ENCODE results near the gene LUC7L2.
"Not testable (repeated sequence)": the region's sequence is repeated elsewhere in the genome, so short reads cannot be mapped to it uniquely, and the experiment has no call there.

Gene LUC7L2

DNA sequence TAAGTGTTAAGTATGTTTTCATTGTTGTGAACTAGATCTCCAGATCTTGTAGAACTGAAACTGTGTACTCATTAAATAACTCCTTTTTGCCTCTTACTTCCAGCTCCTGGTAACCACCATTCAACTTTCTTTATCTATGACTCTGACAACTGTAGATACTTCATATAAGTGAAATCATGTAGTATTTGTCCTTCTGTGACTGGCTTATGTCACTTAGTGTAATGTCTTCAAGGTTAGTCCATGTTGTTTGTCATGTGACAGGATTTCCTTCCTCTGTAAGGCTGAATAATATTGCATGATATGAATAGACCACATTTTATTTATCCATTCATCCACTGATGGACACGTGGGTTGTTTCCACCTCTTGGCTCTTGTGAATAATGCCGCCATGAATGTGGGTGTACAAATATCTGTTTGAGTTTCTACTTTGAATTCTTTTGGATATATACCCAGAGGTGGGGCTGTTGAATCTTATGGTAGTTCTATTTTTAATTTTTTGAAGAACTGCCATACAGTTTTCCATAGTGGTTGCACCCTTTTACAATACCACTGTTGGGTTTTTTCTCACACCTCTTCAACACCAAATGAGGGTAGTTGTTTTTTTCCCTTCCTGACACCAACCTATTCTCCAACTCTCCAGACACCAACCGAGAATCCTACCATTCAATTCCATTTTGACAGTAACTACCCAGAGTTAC is 29.2 kb upstream of the LUC7L2 start:
- no peak for DNase-seq (ENCODE audit: low read depth, low spot score)
- in situ Hi-C loops (cut with HindIII; ENCODE audit: low sequenced_read_pairs): no loop called here
- TF ChIP-seq, protein P1, sequence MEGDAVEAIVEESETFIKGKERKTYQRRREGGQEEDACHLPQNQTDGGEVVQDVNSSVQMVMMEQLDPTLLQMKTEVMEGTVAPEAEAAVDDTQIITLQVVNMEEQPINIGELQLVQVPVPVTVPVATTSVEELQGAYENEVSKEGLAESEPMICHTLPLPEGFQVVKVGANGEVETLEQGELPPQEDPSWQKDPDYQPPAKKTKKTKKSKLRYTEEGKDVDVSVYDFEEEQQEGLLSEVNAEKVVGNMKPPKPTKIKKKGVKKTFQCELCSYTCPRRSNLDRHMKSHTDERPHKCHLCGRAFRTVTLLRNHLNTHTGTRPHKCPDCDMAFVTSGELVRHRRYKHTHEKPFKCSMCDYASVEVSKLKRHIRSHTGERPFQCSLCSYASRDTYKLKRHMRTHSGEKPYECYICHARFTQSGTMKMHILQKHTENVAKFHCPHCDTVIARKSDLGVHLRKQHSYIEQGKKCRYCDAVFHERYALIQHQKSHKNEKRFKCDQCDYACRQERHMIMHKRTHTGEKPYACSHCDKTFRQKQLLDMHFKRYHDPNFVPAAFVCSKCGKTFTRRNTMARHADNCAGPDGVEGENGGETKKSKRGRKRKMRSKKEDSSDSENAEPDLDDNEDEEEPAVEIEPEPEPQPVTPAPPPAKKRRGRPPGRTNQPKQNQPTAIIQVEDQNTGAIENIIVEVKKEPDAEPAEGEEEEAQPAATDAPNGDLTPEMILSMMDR (IDR thresholded peaks at IDR 0.05; ENCODE audit: low read depth, low read length): no peak
- H3K4me3 ChIP-seq (ENCODE audit: low read depth, low read length): no peak overlapping the region

DNA sequence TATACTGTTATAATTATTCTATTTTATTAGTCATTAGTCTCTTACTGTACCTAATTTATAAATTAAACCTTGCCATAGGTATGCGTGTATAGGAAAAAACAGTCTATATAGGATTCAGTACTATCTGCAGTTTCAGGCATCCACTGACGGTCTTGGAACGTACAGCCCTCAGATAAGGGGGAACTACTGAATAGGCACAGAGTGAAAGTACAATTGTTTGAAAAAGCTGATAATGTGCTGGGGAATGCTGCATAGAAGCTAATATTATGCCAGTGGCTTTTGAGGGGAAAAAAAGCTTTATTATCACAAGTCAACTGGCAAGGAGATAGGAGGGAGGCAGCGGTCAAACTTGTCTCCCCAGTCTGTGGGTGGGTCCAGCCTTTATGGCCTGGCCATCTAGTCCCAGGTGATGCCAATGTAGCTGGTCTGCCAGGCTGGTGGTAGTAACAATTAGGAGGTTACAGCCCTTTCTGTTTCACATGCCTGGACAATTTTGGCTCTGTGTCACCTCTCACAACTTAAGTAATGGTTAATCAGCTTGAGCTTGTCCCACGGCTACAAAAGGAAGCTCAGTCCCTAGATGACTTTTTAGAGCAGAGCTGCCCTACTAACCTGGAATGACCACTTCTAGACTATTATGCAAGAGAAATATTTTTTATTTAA is 26.9 kb upstream of the LUC7L2 start:
- TF ChIP-seq, protein P1 (IDR thresholded peaks at IDR 0.05; ENCODE audit: low read depth, low read length): no peak
- no peak for DNase-seq (ENCODE audit: low read depth, low spot score)
- no peak overlapping the region for H3K4me3 ChIP-seq (ENCODE audit: low read depth, low read length)
- in situ Hi-C loops (cut with HindIII; ENCODE audit: low sequenced_read_pairs): no loop called here

- in situ Hi-C loops (cut with HindIII; ENCODE audit: low sequenced_read_pairs); H3K4me3 ChIP-seq (ENCODE audit: low read depth, low read length); DNase-seq (ENCODE audit: low read depth, low spot score): not testable (repeated sequence)
Measured at GRCh38 chr7:139333443-139333842, 26.3 kb upstream of the LUC7L2 start.

GRCh38 chr7:139334399-139335150 is 25.1 kb upstream of the LUC7L2 start:
- in situ Hi-C loops (cut with HindIII; ENCODE audit: low sequenced_read_pairs): no loop called here
- DNase-seq (ENCODE audit: low read depth, low spot score): no peak
- TF ChIP-seq, protein P1 (IDR thresholded peaks at IDR 0.05; ENCODE audit: low read depth, low read length): no peak
- H3K4me3 ChIP-seq (ENCODE audit: low read depth, low read length): no peak overlapping the region

- H3K4me3 ChIP-seq (ENCODE audit: low read depth, low read length): no peak overlapping the region
- TF ChIP-seq, protein P1 (IDR thresholded peaks at IDR 0.05; ENCODE audit: low read depth, low read length): no peak
- in situ Hi-C loops (cut with HindIII; ENCODE audit: low sequenced_read_pairs): no loop called here
- DNase-seq (ENCODE audit: low read depth, low spot score): no peak
Measured at GRCh38 chr7:139339025-139339424, 20.7 kb upstream of the LUC7L2 start.

DNA sequence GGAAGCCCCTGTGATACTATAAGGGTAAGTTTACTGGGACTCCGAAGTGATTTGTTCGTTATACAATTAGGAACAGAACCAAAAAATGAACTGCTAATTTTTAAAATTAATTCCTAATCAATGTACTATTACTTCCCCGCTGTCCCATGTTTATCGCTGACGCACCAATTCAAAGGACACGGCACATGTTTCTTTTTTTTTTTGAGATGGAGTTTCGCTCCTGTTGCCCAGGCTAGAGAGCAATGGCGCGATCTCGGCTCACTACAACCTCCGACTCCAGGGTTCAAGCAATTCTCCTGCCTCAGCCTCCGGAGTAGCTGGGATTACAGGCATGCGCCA is 20.0 kb upstream of the LUC7L2 start:
- peak overlapping the region; percentile 89 for H3K4me3 ChIP-seq (ENCODE audit: low read depth, low read length)
- TF ChIP-seq, protein P1 (IDR thresholded peaks at IDR 0.05; ENCODE audit: low read depth, low read length): no peak
- no peak for DNase-seq (ENCODE audit: low read depth, low spot score)
- in situ Hi-C loops (cut with HindIII; ENCODE audit: low sequenced_read_pairs): no loop called here
